Thoracic aorta (tissue), 2 donors: ENCODE results near the gene HERC6. TPM values are rescaled to one million over a fixed set of nuclear protein-coding genes. Genes with fewer than 3 reads are reported as not detected.
A peak's percentile ranks its signal among the peaks of the same experiment; 100 is the strongest.

ENCODE experiments used
- ATAC-seq: fragments of 150-250 bp; one replicate; pipeline ENCODE4 v1.8.0; 2017; ENCODE audit warnings: low read depth; ENCODE audit not compliant: insufficient number of reproducible peaks, low FRiP score
- DNase-seq: peaks from one replicate; pipeline ENCODE4 v3.0.0-alpha.2; 2020; ENCODE audit warnings: low spot score
- H3K27ac ChIP-seq, 2 donors: fragments of 200-600 bp; sonication (generic); 1 replicate in 1 of 2; 2 replicates in 1 of 2; pipeline ENCODE4 v1.5.1; 2016; ENCODE audit warnings: mild to moderate bottlenecking in 2 of 2, moderate library complexity in 2 of 2
- H3K27me3 ChIP-seq: fragments of 200-600 bp; sonication (generic); replicated peaks from 2 replicates; pipeline ENCODE4 v1.6.0; 2016; ENCODE audit warnings: mild to moderate bottlenecking; ENCODE audit not compliant: insufficient read depth
- H3K36me3 ChIP-seq: fragments of 200-600 bp; sonication (generic); one replicate; pipeline ENCODE4 v1.5.1; 2016
- H3K4me1 ChIP-seq, 2 donors: fragments of 200-600 bp; sonication (generic); 1 replicate in 1 of 2; 2 replicates in 1 of 2; pipeline versions ENCODE4 v1.5.1 to v1.6.0; 2016; ENCODE audit warnings: low read depth in 2 of 2, mild to moderate bottlenecking in 1 of 2; ENCODE audit not compliant: control insufficient read depth in 1 of 2
- H3K4me3 ChIP-seq: fragments of 200-600 bp; sonication (generic); 2 replicates; pipeline ENCODE4 v1.5.1; 2016; ENCODE audit warnings: mild to moderate bottlenecking
- H3K9me3 ChIP-seq: fragments of 200-600 bp; sonication (generic); 2 replicates; pipeline ENCODE4 v1.5.1; 2016
- total RNA-seq, 2 donors: library from RNA; depleted of rRNA; stranded (reverse); fragments of >200 nt; gene quantifications; one replicate each; pipeline versions ENCODE4 v1.1.0 to v1.2.3, GENCODE V29; 2016
- TF ChIP-seq, protein P1 (sequence below): fragments of 200-600 bp; sonication (generic); IDR thresholded peaks from one replicate; pipeline ENCODE4 v1.5.1; 2019; ENCODE audit warnings: antibody characterized with exemption

HERC6 gene
- total RNA-seq, 2 donors from 2014 or later: 7.8 to 12.9 TPM

- DNase-seq (no peak), ATAC-seq (no peak)
- no peaks in the 10 kb centered on the region for H3K36me3 ChIP-seq
- H3K4me1 ChIP-seq: peaks cover 0 to 9% of the 10 kb centered on the region in 2 donors
- H3K27me3 ChIP-seq: no peaks in the 10 kb centered on the region
- no peak overlapping the region for H3K27ac ChIP-seq
- TF ChIP-seq, protein P1, sequence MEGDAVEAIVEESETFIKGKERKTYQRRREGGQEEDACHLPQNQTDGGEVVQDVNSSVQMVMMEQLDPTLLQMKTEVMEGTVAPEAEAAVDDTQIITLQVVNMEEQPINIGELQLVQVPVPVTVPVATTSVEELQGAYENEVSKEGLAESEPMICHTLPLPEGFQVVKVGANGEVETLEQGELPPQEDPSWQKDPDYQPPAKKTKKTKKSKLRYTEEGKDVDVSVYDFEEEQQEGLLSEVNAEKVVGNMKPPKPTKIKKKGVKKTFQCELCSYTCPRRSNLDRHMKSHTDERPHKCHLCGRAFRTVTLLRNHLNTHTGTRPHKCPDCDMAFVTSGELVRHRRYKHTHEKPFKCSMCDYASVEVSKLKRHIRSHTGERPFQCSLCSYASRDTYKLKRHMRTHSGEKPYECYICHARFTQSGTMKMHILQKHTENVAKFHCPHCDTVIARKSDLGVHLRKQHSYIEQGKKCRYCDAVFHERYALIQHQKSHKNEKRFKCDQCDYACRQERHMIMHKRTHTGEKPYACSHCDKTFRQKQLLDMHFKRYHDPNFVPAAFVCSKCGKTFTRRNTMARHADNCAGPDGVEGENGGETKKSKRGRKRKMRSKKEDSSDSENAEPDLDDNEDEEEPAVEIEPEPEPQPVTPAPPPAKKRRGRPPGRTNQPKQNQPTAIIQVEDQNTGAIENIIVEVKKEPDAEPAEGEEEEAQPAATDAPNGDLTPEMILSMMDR: no peak
- H3K9me3 ChIP-seq: no peaks in the 10 kb centered on the region
- no peak overlapping the region for H3K4me3 ChIP-seq
These were observed 35.1 kb downstream of the HERC6 start for GRCh38 chr4:88413801-88414200.

GRCh38 chr4:88414755-88415154 is 36.1 kb downstream of the HERC6 start:
- Histone ChIP-seq H3K9me3 (no peaks in the 10 kb centered on the region), H3K4me3 (no peak overlapping the region), H3K27ac (no peak overlapping the region), H3K4me1 (peaks cover 0 to 9% of the 10 kb centered on the region in 2 donors), H3K36me3 (no peaks in the 10 kb centered on the region), H3K27me3 (no peaks in the 10 kb centered on the region)
- ATAC-seq (no peak), DNase-seq (no peak)
- TF ChIP-seq, protein P1: no peak

DNA sequence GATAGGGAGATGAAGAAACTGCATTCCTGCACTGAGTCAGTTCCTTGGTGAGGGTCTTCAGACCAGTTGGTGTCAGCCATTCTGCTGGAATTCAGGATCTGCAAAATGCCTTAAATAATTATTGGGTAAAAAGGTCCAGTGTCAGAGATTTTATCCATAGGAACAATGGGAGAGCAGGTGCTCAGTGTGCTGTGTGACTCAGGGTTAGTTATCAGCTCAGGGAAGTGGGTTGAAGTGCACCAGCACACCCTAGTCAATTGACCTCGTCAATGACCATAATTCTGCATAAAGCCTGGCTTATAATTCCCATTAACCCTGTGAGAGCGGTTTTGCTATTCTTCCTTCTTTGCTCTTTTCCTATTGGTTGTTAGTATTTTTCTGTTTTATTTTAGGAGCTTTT is 37.3 kb downstream of the HERC6 start:
- TF ChIP-seq, protein P1: no peak
- H3K36me3 ChIP-seq: no peaks in the 10 kb centered on the region
- H3K4me1 ChIP-seq: peaks cover 0 to 9% of the 10 kb centered on the region in 2 donors
- no peak for DNase-seq
- no peak overlapping the region for H3K27ac ChIP-seq
- H3K4me3 ChIP-seq: no peak overlapping the region
- ATAC-seq: no peak
- no peaks in the 10 kb centered on the region for H3K27me3 ChIP-seq
- no peaks in the 10 kb centered on the region for H3K9me3 ChIP-seq

- H3K9me3 ChIP-seq: no peaks in the 10 kb centered on the region
- H3K27ac ChIP-seq: no peak overlapping the region
- DNase-seq (no peak), ATAC-seq (no peak)
- H3K4me1 ChIP-seq: peaks cover 0 to 9% of the 10 kb centered on the region in 2 donors
- TF ChIP-seq, protein P1: no peak
- no peak overlapping the region for H3K4me3 ChIP-seq
- H3K36me3 ChIP-seq: no peaks in the 10 kb centered on the region
- no peaks in the 10 kb centered on the region for H3K27me3 ChIP-seq
These were observed 39.8 kb downstream of the HERC6 start for GRCh38 chr4:88418411-88418810.

- no peaks in the 10 kb centered on the region for H3K36me3 ChIP-seq
- no peak for ATAC-seq
- TF ChIP-seq, protein P1: no peak
- DNase-seq: no peak
- peak overlapping the region; percentile 47 for H3K4me3 ChIP-seq
- H3K9me3 ChIP-seq: no peaks in the 10 kb centered on the region
- peaks cover 0 to 9% of the 10 kb centered on the region in 2 donors for H3K4me1 ChIP-seq
- H3K27ac ChIP-seq: no peak overlapping the region
- no peaks in the 10 kb centered on the region for H3K27me3 ChIP-seq
These were observed 41.2 kb downstream of the HERC6 start for GRCh38 chr4:88419874-88420273.
